ENCODE measurements around the gene RBM45. TPM values are rescaled to one million over a fixed set of nuclear protein-coding genes. Genes with fewer than 3 reads are reported as not detected.
"Not testable (repeated sequence)": the region's sequence is repeated elsewhere in the genome, so short reads cannot be mapped to it uniquely, and the experiment has no call there.

RBM45 gene
- total RNA-seq, 1 experiment from 2014 or later: 19.7 TPM

DNA sequence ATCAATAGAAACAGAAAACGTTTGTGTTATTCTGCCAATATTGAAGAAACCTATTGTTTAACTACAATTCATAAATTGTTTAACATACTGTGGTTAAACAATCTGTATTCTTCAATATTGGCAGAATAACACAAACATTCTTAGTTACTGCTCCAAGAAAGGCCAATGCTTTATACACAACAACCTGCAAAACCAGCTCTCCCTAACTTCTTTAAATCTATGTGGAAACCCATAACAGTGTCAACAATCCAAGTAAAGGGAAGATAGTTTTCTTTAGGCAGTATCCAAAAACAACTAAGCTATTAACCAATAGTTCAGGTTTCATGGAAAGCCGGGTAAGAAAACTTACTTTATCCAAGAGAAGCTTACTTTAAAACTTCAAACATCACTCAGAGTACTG is 6.2 kb upstream of the RBM45 start:
- no peak for DNase-seq (ENCODE audit: low spot score)

- DNase-seq (ENCODE audit: low spot score): no peak
Measured at GRCh38 chr2:178108176-178108575, 4.1 kb upstream of the RBM45 start.

DNA sequence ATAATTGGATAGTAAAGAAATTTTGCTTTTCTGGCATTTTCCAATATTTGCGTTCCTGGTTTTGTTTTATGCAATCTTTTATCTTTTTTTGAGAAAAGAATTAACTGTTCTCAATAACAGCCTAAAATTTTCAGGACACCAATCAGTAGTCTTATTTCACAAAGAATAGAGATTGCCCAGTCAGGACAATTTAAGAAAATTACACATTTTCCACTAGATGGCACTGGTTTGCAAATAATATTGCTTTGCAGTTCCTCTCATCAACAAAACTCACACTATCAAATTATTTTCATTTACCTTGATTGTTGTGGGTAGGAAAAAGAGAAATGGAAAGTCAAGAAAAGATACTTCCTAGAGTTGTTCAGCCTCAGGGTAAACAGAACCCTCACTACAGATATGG is 2.4 kb upstream of the RBM45 start:
- DNase-seq (ENCODE audit: low spot score): peak; percentile 48

DNA sequence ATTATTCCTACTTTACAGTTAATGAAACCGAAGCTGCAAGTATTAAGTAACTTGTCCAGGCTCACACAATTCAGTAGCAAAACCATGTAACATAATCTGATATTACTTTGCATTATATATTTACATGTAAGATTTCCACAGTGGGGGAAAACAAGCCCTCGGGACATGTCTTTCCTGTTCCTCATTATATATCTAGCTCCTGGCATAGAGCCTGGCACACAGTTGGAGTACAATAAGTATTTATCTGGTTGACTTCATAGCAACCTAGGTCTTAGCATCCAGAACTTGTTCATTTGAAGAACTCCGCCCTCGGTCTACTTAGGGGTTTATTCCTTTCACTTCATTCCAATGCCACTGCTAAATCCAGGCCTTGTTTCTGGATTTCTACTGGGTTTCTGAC is 1.6 kb upstream of the RBM45 start:
- DNase-seq (ENCODE audit: low spot score): no peak

DNA sequence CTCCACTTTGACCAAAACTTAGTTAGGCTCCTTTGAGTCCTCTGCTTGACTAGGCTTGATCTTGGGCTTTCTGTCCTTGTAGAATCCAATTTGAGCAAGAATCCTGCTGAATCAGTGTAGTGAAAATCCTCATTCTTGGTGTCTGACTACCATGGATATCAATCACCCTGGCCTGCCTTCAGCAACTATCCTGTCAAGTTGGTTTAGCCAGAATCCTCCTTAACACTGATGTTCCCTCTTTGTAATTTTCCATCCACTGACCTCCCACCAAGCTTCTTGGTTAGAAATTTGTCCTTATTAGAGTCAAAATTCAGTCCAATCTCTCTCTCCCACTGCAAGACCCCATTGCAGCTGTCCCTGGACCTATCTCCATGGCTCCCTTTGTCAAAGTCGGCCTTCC is 494 bp upstream of the RBM45 start:
- no peak for DNase-seq (ENCODE audit: low spot score)

DNA sequence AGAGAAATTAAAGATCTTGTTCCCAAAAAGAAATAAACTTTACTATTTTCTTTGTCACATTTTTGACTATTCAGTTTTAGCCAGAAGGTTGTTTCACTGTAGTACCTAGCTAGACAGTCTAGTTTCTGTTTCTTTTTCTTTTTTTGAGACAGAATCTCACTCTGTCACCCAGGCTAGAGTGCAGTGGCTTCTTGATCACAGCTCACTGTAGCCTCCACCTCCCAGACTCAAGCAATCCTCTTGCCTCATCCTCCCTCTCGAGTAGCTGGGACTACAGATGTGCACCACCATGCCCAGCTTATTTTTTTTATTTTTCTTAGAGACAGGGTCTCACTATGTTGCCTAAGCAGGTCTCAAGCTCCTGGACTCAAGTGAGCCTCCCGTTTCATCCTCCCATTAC is 2.2 kb downstream of the RBM45 start:
- DNase-seq (ENCODE audit: low spot score): no peak

GRCh38 chr2:178115271-178115670 is 3.0 kb downstream of the RBM45 start:
- DNase-seq (ENCODE audit: low spot score): no peak

DNA sequence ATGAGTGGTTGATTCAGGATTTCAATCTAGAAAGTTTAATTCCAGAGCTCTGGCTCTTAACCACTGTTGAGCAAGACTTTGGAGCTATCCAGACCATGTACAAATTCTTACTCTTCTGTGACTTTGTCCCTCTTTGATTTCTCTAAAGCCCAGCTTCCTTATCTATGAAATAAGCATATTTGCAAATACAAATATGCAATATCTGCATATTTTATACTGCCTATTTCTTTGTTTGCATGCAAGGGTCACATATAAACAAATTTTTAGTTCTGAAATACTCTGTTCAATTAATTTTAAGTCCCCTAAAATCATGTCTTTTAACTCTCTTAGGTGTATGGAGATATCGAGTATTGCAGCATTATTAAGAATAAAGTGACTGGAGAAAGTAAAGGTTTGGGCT is 5.5 kb downstream of the RBM45 start:
- no peak for DNase-seq (ENCODE audit: low spot score)

GRCh38 chr2:178119179-178119922 is 7.1 kb downstream of the RBM45 start:
- DNase-seq (ENCODE audit: low spot score): no peak

GRCh38 chr2:178123163-178123562 is 10.9 kb downstream of the RBM45 start:
- DNase-seq (ENCODE audit: low spot score): no peak

GRCh38 chr2:178125125-178125524 is 12.9 kb downstream of the RBM45 start:
- no peak for DNase-seq (ENCODE audit: low spot score)

GRCh38 chr2:178125862-178126261 is 13.6 kb downstream of the RBM45 start:
- DNase-seq (ENCODE audit: low spot score): no peak

DNA sequence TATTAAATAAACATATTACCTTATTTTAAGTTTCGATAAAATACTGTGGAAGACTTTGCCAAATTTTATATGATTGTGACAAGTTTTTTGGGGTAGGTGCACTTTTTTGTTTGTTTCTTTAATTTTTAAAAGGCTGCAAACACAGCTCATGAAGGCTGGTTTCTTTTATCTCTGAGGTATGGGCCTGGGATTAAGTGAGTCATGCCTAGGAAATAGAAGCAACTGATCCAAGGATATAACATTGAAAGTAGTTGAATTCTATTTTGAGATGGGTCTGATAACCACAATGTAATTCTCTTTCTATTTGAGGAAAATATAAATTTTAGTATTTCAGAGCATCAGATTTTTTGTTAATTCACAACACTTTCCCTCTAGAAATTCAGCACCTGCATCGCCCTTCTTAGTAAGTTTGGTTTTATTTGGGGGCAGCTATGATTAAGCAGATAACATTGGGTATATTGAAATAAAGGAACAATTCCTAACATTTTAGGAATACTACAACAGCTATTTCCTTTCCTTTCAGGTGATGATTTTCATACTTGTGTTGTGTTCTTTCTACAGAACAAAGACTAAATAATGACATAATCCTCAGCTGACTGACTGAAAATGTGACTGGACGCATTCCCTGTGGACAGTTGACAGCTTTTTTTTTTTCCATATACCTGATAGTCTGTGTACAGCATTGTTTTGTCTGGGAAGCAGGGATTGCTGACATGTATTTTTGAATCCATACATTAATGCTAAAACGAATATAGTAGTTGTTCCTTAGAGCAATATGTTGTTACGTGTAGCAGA is 16.8 kb downstream of the RBM45 start:
- DNase-seq (ENCODE audit: low spot score): no peak

- DNase-seq (ENCODE audit: low spot score): no peak
Measured at GRCh38 chr2:178136321-178137025, 24.2 kb downstream of the RBM45 start.

GRCh38 chr2:178142274-178143065 is 30.2 kb downstream of the RBM45 start:
- DNase-seq (ENCODE audit: low spot score): no peak

DNA sequence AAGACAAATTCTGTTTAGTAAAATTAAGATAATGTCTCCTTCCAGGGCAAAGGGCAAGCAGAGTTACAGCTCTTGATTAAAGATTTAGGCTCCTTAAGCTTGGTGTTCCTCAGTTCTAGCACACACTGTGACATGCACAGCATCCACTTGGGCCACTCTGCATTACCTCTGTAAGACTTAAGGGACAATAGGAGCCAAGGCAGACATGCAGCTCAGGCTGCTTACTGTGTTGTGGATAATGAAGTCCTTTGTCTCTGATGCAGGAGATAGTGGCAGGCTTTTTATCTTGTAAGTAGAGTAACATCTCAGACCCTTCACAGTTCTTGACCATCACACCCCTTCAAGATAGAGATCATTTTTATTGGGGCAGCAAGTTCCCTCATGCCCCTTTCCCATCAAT is 31.2 kb downstream of the RBM45 start:
- no peak for DNase-seq (ENCODE audit: low spot score)

DNA sequence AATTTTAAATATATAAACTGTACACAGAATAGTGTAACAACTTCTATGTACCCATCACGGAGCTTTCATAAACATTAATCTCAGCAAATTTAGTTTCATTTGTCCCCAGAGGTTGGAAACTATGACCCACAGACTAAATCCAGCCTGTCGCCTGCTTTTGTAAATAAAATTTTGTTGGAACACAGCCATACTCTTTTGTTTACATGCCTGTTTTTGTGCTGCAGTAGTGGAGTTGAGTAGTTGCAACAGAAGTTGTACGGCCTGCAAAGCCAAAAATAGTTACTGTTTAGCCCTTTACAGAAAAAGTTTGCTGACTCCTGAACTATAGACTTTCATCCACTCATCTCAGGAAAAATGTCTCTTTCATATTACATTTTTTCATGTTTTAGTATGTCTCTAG is 39.8 kb downstream of the RBM45 start:
- peak; percentile 69 for DNase-seq (ENCODE audit: low spot score)

GRCh38 chr2:178152542-178152941 is 40.3 kb downstream of the RBM45 start:
- DNase-seq (ENCODE audit: low spot score): no peak

DNA sequence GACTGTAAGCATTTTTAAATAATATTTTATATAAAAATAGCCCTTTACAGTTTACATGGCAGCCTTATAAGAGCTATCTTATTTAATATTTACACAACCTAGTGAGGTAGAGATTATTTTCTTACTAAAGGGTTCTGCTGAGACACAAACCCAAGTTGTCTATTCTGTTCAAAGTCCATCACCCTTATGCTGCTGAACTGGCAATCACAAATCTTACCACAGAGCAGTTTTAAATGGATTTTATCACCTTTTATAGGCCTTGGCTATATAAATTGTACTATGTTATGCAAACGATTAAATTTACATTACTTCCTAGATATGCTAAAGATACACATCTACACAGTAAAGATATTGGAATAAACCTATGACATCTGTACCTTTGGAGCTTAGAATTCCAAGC is 40.7 kb downstream of the RBM45 start:
- DNase-seq (ENCODE audit: low spot score): no peak

DNA sequence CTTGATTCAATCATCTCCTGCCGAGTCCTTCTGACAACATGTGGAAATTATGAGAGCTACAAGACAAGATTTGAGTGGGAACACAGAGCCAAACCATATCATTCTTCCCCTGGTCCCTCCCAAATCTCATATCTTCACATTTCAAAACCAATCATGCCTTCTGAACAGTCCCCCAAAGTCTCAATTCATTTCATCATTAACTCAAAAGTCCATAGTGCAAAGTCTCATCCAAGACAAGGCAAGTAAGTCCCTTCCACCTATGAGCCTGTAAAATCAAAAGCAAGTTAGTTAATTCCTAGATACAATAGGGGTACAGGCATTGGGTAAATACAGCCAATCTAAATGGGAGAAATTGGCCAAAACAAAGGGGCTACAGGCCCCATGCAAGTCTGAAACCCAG is 41.6 kb downstream of the RBM45 start:
- not testable (repeated sequence) for DNase-seq (ENCODE audit: low spot score)

GRCh38 chr2:178155524-178155923 is 43.3 kb downstream of the RBM45 start:
- DNase-seq (ENCODE audit: low spot score): no peak

DNA sequence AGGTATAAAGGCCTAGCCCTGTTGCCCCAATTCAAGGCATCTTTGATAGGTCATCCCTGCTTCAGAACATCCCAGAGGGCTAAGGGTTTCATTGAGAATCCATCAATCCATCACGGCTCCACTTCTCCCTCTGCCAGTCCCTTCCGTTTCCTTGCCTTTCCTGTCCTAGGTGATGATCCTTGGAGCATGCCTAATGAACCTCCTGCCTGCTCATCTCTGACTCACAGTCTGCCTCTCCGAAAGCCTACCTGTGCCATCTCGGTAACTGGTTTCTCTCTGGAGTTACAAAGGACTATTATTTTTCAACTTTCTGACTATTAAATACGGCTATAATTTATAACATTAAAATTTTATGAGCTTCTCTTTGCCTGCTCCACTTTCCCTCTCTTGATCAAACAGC is 45.3 kb downstream of the RBM45 start:
- no peak for DNase-seq (ENCODE audit: low spot score)
